H9 (cell line): Measurements from ENCODE around the gene ULK4. TPM values are rescaled to one million over a fixed set of nuclear protein-coding genes. Genes with fewer than 3 reads are reported as not detected.

Experiments used
- DNase-seq: peaks from one replicate; pipeline ENCODE4 v3.0.0-alpha.2; 2017
- H2AFZ ChIP-seq: one replicate; pipeline ENCODE4 v1.6.1; 2013; ENCODE audit warnings: mild to moderate bottlenecking, low read length, control low read depth, moderate library complexity
- H2AK5ac ChIP-seq: 2 replicates; pipeline ENCODE4 v1.6.1; 2013; ENCODE audit warnings: low read length, control low read depth, mixed read lengths; ENCODE audit not compliant: insufficient read length
- H2BK120ac ChIP-seq: one replicate; pipeline ENCODE4 v1.6.1; 2013; ENCODE audit warnings: low read depth, mild to moderate bottlenecking, low read length, control low read depth, inconsistent platforms; ENCODE audit not compliant: poor library complexity, severe bottlenecking
- H2BK12ac ChIP-seq: 2 replicates; pipeline ENCODE4 v1.6.1; 2013; ENCODE audit warnings: low read length, control low read depth, mixed read lengths, low read depth; ENCODE audit not compliant: insufficient read length
- H2BK15ac ChIP-seq: 2 replicates; pipeline ENCODE4 v1.6.1; 2013; ENCODE audit warnings: low read depth, low read length, control low read depth
- H2BK20ac ChIP-seq: one replicate; pipeline ENCODE4 v1.6.1; 2013; ENCODE audit warnings: low read depth, mild to moderate bottlenecking, low read length, control low read depth, inconsistent platforms; ENCODE audit not compliant: poor library complexity, severe bottlenecking
- H2BK5ac ChIP-seq: 2 replicates; pipeline ENCODE4 v1.6.1; 2013; ENCODE audit warnings: low read length, control low read depth, mixed read lengths; ENCODE audit not compliant: insufficient read length
- H3K14ac ChIP-seq: 2 replicates; pipeline ENCODE4 v1.6.1; 2013; ENCODE audit warnings: low read length, control low read depth; ENCODE audit not compliant: insufficient read depth
- H3K18ac ChIP-seq: 2 replicates; pipeline ENCODE4 v1.6.1; 2013; ENCODE audit warnings: low read depth, mild to moderate bottlenecking, mixed read lengths, low read length, control low read depth; ENCODE audit not compliant: insufficient read length
- H3K23ac ChIP-seq: 2 replicates; pipeline ENCODE4 v1.6.1; 2013; ENCODE audit warnings: low read length, control low read depth, mixed read lengths, low read depth; ENCODE audit not compliant: insufficient read length
- H3K23me2 ChIP-seq: 2 replicates; pipeline ENCODE4 v1.6.1; 2013; ENCODE audit warnings: low read depth, mild to moderate bottlenecking, mixed read lengths, low read length, control low read depth; ENCODE audit not compliant: insufficient read length, poor library complexity, severe bottlenecking
- H3K27ac ChIP-seq: 2 replicates; pipeline ENCODE4 v1.5.1; 2013; ENCODE audit warnings: low read length, control low read depth, mixed read lengths, low read depth; ENCODE audit not compliant: insufficient read length
- H3K27me3 ChIP-seq: 2 replicates; pipeline ENCODE4 v1.6.1; 2013; ENCODE audit warnings: low read length, control low read depth, inconsistent platforms; ENCODE audit not compliant: insufficient read depth
- H3K4ac ChIP-seq: 2 replicates; pipeline ENCODE4 v1.6.1; 2013; ENCODE audit warnings: low read depth, mild to moderate bottlenecking, control low read depth, inconsistent platforms, low read length, moderate library complexity
- H3K4me1 ChIP-seq: 2 replicates; pipeline ENCODE4 v1.6.1; 2013; ENCODE audit warnings: low read length, control low read depth, inconsistent platforms; ENCODE audit not compliant: insufficient read depth
- H3K4me2 ChIP-seq: 2 replicates; pipeline ENCODE4 v1.6.1; 2013; ENCODE audit warnings: low read length, control low read depth, mixed read lengths; ENCODE audit not compliant: insufficient read length, insufficient read depth
- H3K56ac ChIP-seq: 2 replicates; pipeline ENCODE4 v1.6.1; 2013; ENCODE audit warnings: low read depth, mild to moderate bottlenecking, mixed read lengths, low read length, control low read depth; ENCODE audit not compliant: insufficient read length
- H3K79me1 ChIP-seq: 2 replicates; pipeline ENCODE4 v1.6.1; 2013; ENCODE audit warnings: low read depth, mild to moderate bottlenecking, moderate library complexity, low read length, control low read depth, inconsistent platforms; ENCODE audit not compliant: insufficient read depth, poor library complexity, severe bottlenecking
- H3K79me2 ChIP-seq: 2 replicates; pipeline ENCODE4 v1.6.1; 2013; ENCODE audit warnings: low read length, control low read depth, inconsistent platforms; ENCODE audit not compliant: insufficient read depth
- H3K9ac ChIP-seq: 2 replicates; pipeline ENCODE4 v1.6.1; 2013; ENCODE audit warnings: low read length, control low read depth, mixed read lengths; ENCODE audit not compliant: insufficient read length; ENCODE audit errors: extremely low read depth
- H3K9me3 ChIP-seq: one replicate; pipeline ENCODE4 v1.6.1; 2013; ENCODE audit warnings: low read depth, low read length, inconsistent platforms; ENCODE audit not compliant: control insufficient read depth
- H3T11ph ChIP-seq: one replicate; pipeline ENCODE4 v1.6.1; 2013; ENCODE audit warnings: mild to moderate bottlenecking, low read length, control low read depth, inconsistent platforms
- H4K20me1 ChIP-seq: one replicate; pipeline ENCODE4 v1.6.1; 2013; ENCODE audit not compliant: control insufficient read depth, insufficient read length, insufficient read depth
- H4K5ac ChIP-seq: 2 replicates; pipeline ENCODE4 v1.6.1; 2013; ENCODE audit warnings: low read depth, mild to moderate bottlenecking, mixed read lengths, low read length, control low read depth; ENCODE audit not compliant: insufficient read length
- H4K8ac ChIP-seq: replicated peaks from 2 replicates; pipeline ENCODE4 v1.6.1; 2013; ENCODE audit warnings: low read length, control low read depth, mixed read lengths, low read depth; ENCODE audit not compliant: insufficient read length
- H4K91ac ChIP-seq: 2 replicates; pipeline ENCODE4 v1.6.1; 2013; ENCODE audit warnings: low read depth, mild to moderate bottlenecking, moderate library complexity, mixed read lengths, low read length, control low read depth; ENCODE audit not compliant: insufficient read length
- H3K27ac Mint-ChIP-seq, 3 experiments: 2 replicates in 2 of 3; 3 replicates in 1 of 3; pipeline ENCODE4 v1.8.0; 2020 to 2021; ENCODE audit warnings: mixed read lengths in 3 of 3, mild to moderate bottlenecking in 1 of 3, moderate library complexity in 1 of 3
- H3K27me3 Mint-ChIP-seq: 2 replicates; pipeline ENCODE4 v1.8.0; 2021; ENCODE audit warnings: low read depth, mild to moderate bottlenecking, moderate library complexity, mixed read lengths
- H3K36me3 Mint-ChIP-seq, 3 experiments: 2 replicates in 2 of 3; 3 replicates in 1 of 3; pipeline ENCODE4 v1.8.0; 2020 to 2021; ENCODE audit warnings: low read depth in 3 of 3, mixed read lengths in 3 of 3; ENCODE audit not compliant: insufficient read depth in 1 of 3
- H3K4me1 Mint-ChIP-seq, 2 experiments: 2 replicates each; pipeline ENCODE4 v1.8.0; 2020; ENCODE audit warnings: mixed read lengths in 2 of 2
- H3K4me3 Mint-ChIP-seq, 2 experiments: 2 replicates in 1 of 2; 3 replicates in 1 of 2; pipeline ENCODE4 v1.8.0; 2020 to 2021; ENCODE audit warnings: mild to moderate bottlenecking in 2 of 2, mixed read lengths in 2 of 2, moderate library complexity in 1 of 2
- H3K9me3 Mint-ChIP-seq, 2 experiments: 2 replicates in 1 of 2; 3 replicates in 1 of 2; pipeline ENCODE4 v1.8.0; 2020; ENCODE audit warnings: mild to moderate bottlenecking in 2 of 2, mixed read lengths in 2 of 2, moderate library complexity in 1 of 2
- CTCF ChIP-seq: fragments of 200-600 bp; sonication (generic); conservative IDR thresholded peaks from 3 replicates; pipeline ENCODE4 v1.8.0; 2021; ENCODE audit warnings: antibody characterized with exemption, mild to moderate bottlenecking
- WGBS: extraction: QIAGEN DNeasy Blood & Tissue Kit; methylation state at CpG from one replicate; pipeline ENCODE4 v1.1.7; 2013; ENCODE audit warnings: missing lambda C conversion rate, low lambda C conversion rate, mixed read lengths; ENCODE audit not compliant: insufficient read length; ENCODE audit errors: extremely low coverage; 5-methylcytosine and 5-hydroxymethylcytosine counted together
- total RNA-seq: library from RNA; stranded (reverse); gene quantifications from 2 replicates; pipeline ENCODE4 v1.2.1, GENCODE V29; 2021

The ULK4 gene
- total RNA-seq, 1 experiment from 2014 or later = 12.9 TPM

DNA sequence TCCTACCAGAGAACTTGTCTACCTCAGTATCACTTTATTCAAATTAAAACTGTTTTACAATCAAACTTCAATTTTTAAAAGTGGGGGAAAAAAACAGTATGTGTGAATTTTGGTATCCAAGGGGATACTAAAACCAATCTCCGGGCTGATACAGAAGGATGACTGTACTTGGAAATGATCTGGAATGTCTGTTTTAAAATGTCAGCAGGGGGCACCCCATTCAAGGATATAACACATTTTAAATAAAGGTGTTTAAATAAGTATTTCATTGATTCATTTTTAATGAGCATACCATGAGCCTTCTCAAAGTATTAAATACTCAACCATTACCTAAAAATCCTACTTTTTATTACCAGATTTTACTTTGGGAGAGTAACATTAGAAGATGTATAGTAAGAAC, 67.9 kb downstream of the ULK4 start:
- WGBS = no CpG with 5 or more reads among the region's 1 CpG
- H2BK120ac ChIP-seq = no peak overlapping the region
- peaks cover 12 to 15% of the 10 kb centered on the region in 2 experiments for H3K9me3 Mint-ChIP-seq

More for the DNA sequence above, 67.9 kb downstream of the ULK4 start:
- no peaks in the 10 kb centered on the region; the same call in 1 of the 2 replicates for H3K27me3 Mint-ChIP-seq
- Histone ChIP-seq H3K23me2 (no peaks in the 10 kb centered on the region), H4K20me1 (no peaks in the 10 kb centered on the region), H3K79me1 (no peaks in the 10 kb centered on the region), H3K9me3 (peaks cover 6% of the 10 kb centered on the region), H4K91ac (no peak overlapping the region), H3T11ph (no peak overlapping the region), H3K79me2 (no peaks in the 10 kb centered on the region), H2AFZ (no peak overlapping the region), H2BK15ac (no peak overlapping the region), H3K4me1 (no peaks in the 10 kb centered on the region; the same call in 1 of the 2 replicates), H3K23ac (no peak overlapping the region), H4K5ac (no peak overlapping the region), H2BK12ac (no peak overlapping the region), H3K18ac (no peak overlapping the region), H2AK5ac (no peak overlapping the region), H3K27me3 (no peaks in the 10 kb centered on the region), H2BK5ac (no peak overlapping the region), H3K56ac (no peak overlapping the region), H3K4ac (no peak overlapping the region), H3K9ac (no peak overlapping the region), H3K14ac (no peak overlapping the region), H2BK20ac (no peak overlapping the region), H4K8ac (no peak overlapping the region), H3K27ac (no peak overlapping the region), H3K4me2 (no peak overlapping the region)
- peak; percentile 52; the same call in 2 of the 3 replicates for TF ChIP-seq CTCF
- H3K27ac Mint-ChIP-seq = no peak overlapping the region
- no peak overlapping the region for H3K4me3 Mint-ChIP-seq
- no peak for DNase-seq
- H3K4me1 Mint-ChIP-seq = peaks cover 10 to 17% of the 10 kb centered on the region in 2 experiments
- peaks cover 20 to 26% (median 20%) of the 10 kb centered on the region in 3 experiments for H3K36me3 Mint-ChIP-seq
